Gastroesophageal sphincter (tissue), 4 donors: ENCODE data around the gene AMOTL1. TPM values are rescaled to one million over a fixed set of nuclear protein-coding genes. Genes with fewer than 3 reads are reported as not detected.

ENCODE experiments used
- ATAC-seq: fragments of 150-250 bp; one replicate; pipeline ENCODE4 v1.9.1; 2016; ENCODE audit warnings: mild to moderate bottlenecking, moderate library complexity
- H3K27ac ChIP-seq, 4 donors: fragments of 200-600 bp; sonication (generic) in 3 of 4; 1 replicate in 3 of 4; 2 replicates in 1 of 4; pipeline ENCODE4 v1.5.1; 2016 to 2019
- H3K27me3 ChIP-seq: fragments of 200-600 bp; sonication (generic); one replicate; pipeline ENCODE4 v1.5.1; 2019
- H3K36me3 ChIP-seq, 2 donors: fragments of 200-600 bp; sonication (generic); one replicate each; pipeline ENCODE4 v1.5.1; 2019; ENCODE audit warnings: control low read depth in 1 of 2
- H3K4me1 ChIP-seq, 3 donors: fragments of 200-600 bp; sonication (generic); 1 replicate in 2 of 3; 2 replicates in 1 of 3; pipeline ENCODE4 v1.5.1; 2016 to 2019; ENCODE audit warnings: control low read depth in 2 of 3
- H3K4me3 ChIP-seq, 2 donors: fragments of 200-600 bp; sonication (generic); one replicate each; pipeline ENCODE4 v1.5.1; 2019; ENCODE audit warnings: mild to moderate bottlenecking in 1 of 2, moderate library complexity in 1 of 2
- H3K9me3 ChIP-seq, 3 donors: fragments of 200-600 bp; sonication (generic); one replicate each; pipeline ENCODE4 v1.5.1; 2017 to 2019; ENCODE audit warnings: control low read depth in 2 of 3
- EP300 ChIP-seq: sonication (generic); formaldehyde crosslinking; IDR thresholded peaks from one replicate; pipeline ENCODE4 v1.6.1; 2017; ENCODE audit warnings: antibody characterized with exemption, mild to moderate bottlenecking
- POLR2A ChIP-seq, 2 donors: fragments of 450-650 bp; IDR thresholded peaks; one replicate each; pipeline ENCODE4 v1.6.1; 2017; ENCODE audit warnings: antibody characterized with exemption in 2 of 2, mild to moderate bottlenecking in 2 of 2, moderate library complexity in 1 of 2
- POLR2AphosphoS5 ChIP-seq: sonication (generic); formaldehyde crosslinking; IDR thresholded peaks from one replicate; pipeline ENCODE4 v1.6.1; 2017; ENCODE audit warnings: antibody characterized with exemption
- WGBS, 2 donors: methylation state at CpG; one replicate each; pipeline ENCODE4 v1.1.5; 2018; ENCODE audit warnings: low coverage in 1 of 2; 5-methylcytosine and 5-hydroxymethylcytosine counted together
- total RNA-seq, 4 donors: library from RNA; depleted of rRNA; stranded (reverse); fragments of >200 nt; gene quantifications; one replicate each; pipeline ENCODE4 v1.1.0, GENCODE V29; 2016
- TF ChIP-seq, protein P1 (sequence below), 4 experiments: fragments of 200-600 bp in 2 of 4; fragments of 450-650 bp in 2 of 4; sonication (generic) in 1 of 4; IDR thresholded peaks; one replicate each; pipeline ENCODE4 v1.5.1; 2017 to 2019; ENCODE audit warnings: antibody characterized with exemption in 4 of 4, mild to moderate bottlenecking in 2 of 4, moderate library complexity in 2 of 4

AMOTL1 gene
- total RNA-seq, 4 donors from 2014 or later: 136 to 215 (median 176) TPM

DNA sequence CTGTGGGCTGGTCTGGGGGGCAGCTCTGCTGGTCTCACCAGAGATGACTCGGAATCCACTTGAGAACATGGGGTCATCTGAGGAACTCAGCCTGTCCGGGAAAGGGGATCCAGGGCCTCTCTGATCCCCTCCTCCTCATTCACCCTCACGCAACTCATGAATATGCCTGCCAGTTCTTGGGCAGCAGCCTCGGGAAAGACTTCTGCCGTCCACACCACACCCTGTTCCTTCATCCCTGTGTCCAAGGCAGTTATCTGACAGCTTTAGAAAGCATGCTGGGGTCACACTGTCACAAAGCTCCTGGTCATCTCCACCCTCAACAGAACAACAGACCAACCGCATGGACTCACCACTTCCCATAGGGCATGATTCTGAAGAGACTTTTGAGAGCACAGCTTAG lies 88.3 kb downstream of the AMOTL1 start:
- TF ChIP-seq POLR2AphosphoS5 (no peak), POLR2A (IDR thresholded peaks at IDR 0.05) (no peak), EP300 (no peak)
- TF ChIP-seq, protein P1, sequence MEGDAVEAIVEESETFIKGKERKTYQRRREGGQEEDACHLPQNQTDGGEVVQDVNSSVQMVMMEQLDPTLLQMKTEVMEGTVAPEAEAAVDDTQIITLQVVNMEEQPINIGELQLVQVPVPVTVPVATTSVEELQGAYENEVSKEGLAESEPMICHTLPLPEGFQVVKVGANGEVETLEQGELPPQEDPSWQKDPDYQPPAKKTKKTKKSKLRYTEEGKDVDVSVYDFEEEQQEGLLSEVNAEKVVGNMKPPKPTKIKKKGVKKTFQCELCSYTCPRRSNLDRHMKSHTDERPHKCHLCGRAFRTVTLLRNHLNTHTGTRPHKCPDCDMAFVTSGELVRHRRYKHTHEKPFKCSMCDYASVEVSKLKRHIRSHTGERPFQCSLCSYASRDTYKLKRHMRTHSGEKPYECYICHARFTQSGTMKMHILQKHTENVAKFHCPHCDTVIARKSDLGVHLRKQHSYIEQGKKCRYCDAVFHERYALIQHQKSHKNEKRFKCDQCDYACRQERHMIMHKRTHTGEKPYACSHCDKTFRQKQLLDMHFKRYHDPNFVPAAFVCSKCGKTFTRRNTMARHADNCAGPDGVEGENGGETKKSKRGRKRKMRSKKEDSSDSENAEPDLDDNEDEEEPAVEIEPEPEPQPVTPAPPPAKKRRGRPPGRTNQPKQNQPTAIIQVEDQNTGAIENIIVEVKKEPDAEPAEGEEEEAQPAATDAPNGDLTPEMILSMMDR (IDR thresholded peaks at IDR 0.05): no peak
- no peaks in the 10 kb centered on the region for H3K27me3 ChIP-seq
- peaks cover 0 to 45% (median 4%) of the 10 kb centered on the region in 3 donors for H3K4me1 ChIP-seq
- ATAC-seq: no peak
- peaks cover 0 to 100% of the 10 kb centered on the region in 2 donors for H3K36me3 ChIP-seq
- H3K27ac ChIP-seq: peak overlapping the region in 2 of 4 donors; percentile 14 to 55
- H3K4me3 ChIP-seq: no peak overlapping the region
- 100% methylated on average over 1 of the region's 6 CpGs; no CpG with 5 or more reads in 1 of the 2 donors for WGBS, 2 donors
- H3K9me3 ChIP-seq: no peaks in the 10 kb centered on the region

DNA sequence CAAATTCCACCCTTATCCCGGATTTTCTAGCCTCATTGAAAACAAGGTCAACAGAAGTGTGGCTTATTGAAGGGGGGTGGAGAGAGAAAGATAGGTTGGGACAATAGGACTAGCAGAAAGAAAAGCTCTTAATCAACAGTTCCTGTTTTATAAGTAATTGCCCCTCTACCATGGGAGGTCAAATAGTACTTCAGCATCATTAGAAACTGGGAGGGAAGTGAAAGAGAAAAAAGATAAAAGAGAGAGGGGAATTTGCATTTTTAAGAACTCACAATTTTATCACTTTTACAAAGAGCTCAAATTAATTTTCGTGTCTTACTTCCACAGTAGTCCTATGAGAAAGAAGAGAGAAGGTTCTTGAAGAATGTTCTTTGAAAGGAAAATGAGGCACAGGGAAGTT lies 89.2 kb downstream of the AMOTL1 start:
- Histone ChIP-seq H3K36me3 (peaks cover 0 to 100% of the 10 kb centered on the region in 2 donors), H3K9me3 (no peaks in the 10 kb centered on the region), H3K27me3 (no peaks in the 10 kb centered on the region), H3K27ac (peak overlapping the region in 1 of 4 donors; percentile 55), H3K4me1 (peaks cover 0 to 37% (median under 1%) of the 10 kb centered on the region in 3 donors), H3K4me3 (no peak overlapping the region)
- WGBS, 2 donors: 20 to 78% methylated on average over 1 to 2 of the region's 2 CpGs
- no peak for ATAC-seq
- no peak for TF ChIP-seq EP300

DNA sequence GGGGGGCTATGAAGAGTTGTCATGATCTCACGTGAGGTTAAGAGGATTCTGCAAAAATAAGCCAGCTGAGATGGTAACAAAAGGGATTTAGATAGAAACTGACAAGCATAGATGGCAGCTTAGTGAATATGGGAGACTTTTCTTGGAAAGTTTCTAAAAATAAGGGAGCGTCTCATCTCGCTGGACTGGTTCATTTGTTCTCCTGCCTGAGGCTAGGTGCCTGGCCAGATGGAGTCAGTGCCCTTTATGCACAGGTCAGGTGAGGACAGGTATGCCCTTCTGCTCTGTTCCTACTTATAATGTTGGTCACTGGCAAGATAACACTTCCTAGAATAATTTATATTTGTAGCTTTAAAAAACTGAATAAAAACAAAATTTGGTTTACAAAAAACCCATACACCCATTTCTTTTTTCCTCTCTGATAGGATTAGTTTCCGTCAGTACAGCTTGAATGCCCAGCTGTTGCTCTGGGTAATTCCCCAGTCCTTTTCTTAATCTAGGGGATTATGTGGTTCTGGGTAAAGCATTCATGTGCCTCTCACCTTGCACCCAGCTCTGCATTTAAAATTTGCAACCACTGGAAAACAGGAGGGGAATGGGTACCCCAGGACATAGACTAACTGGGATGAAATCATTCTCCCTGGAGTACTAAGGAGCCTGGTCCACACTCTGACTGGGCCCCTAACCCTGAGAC lies 90.0 kb downstream of the AMOTL1 start:
- H3K9me3 ChIP-seq: no peaks in the 10 kb centered on the region
- ATAC-seq: no peak
- H3K4me1 ChIP-seq: peaks cover 0 to 31% (median 0%) of the 10 kb centered on the region in 3 donors
- H3K27ac ChIP-seq: no peak overlapping the region
- peaks cover 0 to 99% of the 10 kb centered on the region in 2 donors for H3K36me3 ChIP-seq
- TF ChIP-seq EP300: no peak
- no peak for TF ChIP-seq POLR2A (IDR thresholded peaks at IDR 0.05)
- no peak for TF ChIP-seq POLR2AphosphoS5
- TF ChIP-seq, protein P1 (IDR thresholded peaks at IDR 0.05): no peak
- 63 to 80% methylated on average over 4 of the region's 4 CpGs for WGBS, 2 donors
- H3K27me3 ChIP-seq: no peaks in the 10 kb centered on the region
- H3K4me3 ChIP-seq: no peak overlapping the region

DNA sequence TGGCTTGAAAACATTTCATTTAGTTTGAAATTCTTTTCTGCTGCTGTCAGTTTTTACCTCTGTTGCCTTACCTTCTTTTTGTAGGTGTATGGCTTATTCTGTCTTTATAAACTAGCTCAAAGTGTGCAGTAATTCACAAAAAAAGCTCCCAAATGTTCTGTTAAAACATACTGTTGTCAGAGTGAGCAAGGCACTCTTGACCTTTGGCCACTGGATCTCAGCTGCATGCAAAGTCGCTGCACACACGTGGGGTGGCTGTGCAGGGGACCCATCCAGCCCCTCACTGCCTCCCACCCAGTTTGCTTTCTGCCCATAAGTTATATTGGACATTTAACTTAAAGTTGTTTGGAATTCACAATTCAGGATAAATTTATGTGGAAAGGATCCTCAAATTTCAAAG lies 92.2 kb downstream of the AMOTL1 start:
- no peaks in the 10 kb centered on the region for H3K27me3 ChIP-seq
- no peaks in the 10 kb centered on the region for H3K9me3 ChIP-seq
- WGBS, 2 donors: 86% methylated on average over 2 of the region's 2 CpGs; no CpG with 5 or more reads in 1 of the 2 donors
- TF ChIP-seq, protein P1 (IDR thresholded peaks at IDR 0.05): no peak
- TF ChIP-seq POLR2AphosphoS5 (no peak), EP300 (no peak)
- H3K4me1 ChIP-seq: peaks cover 0 to 19% (median 0%) of the 10 kb centered on the region in 3 donors
- H3K27ac ChIP-seq: no peak overlapping the region
- no peak for ATAC-seq
- peaks cover 0 to 98% of the 10 kb centered on the region in 2 donors for H3K36me3 ChIP-seq
- no peak overlapping the region for H3K4me3 ChIP-seq

DNA sequence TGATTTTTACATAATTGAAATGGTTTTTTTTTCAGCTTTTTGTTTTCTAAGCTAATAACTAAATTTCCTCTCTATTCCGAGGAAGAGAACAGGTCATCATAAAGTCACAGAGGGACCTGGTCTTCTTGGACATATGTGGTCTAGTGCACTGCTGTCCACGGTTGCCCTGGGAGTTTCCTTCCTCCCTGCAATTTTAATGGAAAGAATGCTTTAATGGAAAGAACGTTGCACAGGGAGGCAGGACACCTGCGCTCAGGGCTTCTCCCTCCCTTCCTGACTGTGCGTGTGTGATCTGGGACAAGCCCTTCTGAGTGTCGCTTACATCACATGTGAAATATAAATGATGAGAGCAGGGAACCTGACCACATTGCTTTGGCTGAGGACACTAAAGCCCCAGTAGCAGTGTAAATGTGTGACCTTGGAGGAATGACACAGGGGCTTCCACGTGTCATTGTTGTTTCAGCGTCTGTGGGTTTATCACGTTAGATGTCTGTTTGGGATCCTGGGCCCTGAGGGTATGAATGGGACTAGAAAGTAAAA lies 93.2 kb downstream of the AMOTL1 start:
- H3K27ac ChIP-seq: peak overlapping the region in 2 of 4 donors; percentile 5 to 30
- H3K9me3 ChIP-seq: no peaks in the 10 kb centered on the region
- no peak overlapping the region for H3K4me3 ChIP-seq
- no peaks in the 10 kb centered on the region for H3K27me3 ChIP-seq
- TF ChIP-seq, protein P1 (IDR thresholded peaks at IDR 0.05): no peak
- TF ChIP-seq POLR2AphosphoS5: no peak
- peaks cover 0 to 98% of the 10 kb centered on the region in 2 donors for H3K36me3 ChIP-seq
- peaks cover 0 to 13% (median 0%) of the 10 kb centered on the region in 3 donors for H3K4me1 ChIP-seq
- no peak for ATAC-seq
- 74% methylated on average over 9 of the region's 9 CpGs; no CpG with 5 or more reads in 1 of the 2 donors for WGBS, 2 donors
